Right lobe of liver (tissue), 6 donors: ENCODE measurements around the gene GMPS. TPM values are rescaled to one million over a fixed set of nuclear protein-coding genes. Genes with fewer than 3 reads are reported as not detected.

ENCODE experiments used
- ATAC-seq, 4 donors: fragments of 200-7000 bp; cut with Tn5 transposase; one replicate each; pipeline ENCODE4 v1.9.1; 2020; ENCODE audit warnings: mild to moderate bottlenecking in 4 of 4, moderate library complexity in 4 of 4
- DNase-seq, 3 donors: peaks; one replicate each; pipeline ENCODE4 v3.0.0-alpha.2; 2020
- H3K27ac ChIP-seq, 3 donors: fragments of 200-600 bp; one replicate each; pipeline ENCODE4 v1.8.0; 2022
- H3K27me3 ChIP-seq, 2 donors: fragments of 200-600 bp; one replicate each; pipeline ENCODE4 v1.8.0; 2022
- H3K36me3 ChIP-seq, 4 donors: fragments of 200-600 bp; sonication (generic) in 1 of 4; one replicate each; pipeline versions ENCODE4 v1.5.1 to v1.8.0; 2017 to 2022; ENCODE audit warnings: control low read depth in 1 of 4
- H3K4me1 ChIP-seq, 4 donors: fragments of 200-600 bp; sonication (generic) in 1 of 4; one replicate each; pipeline versions ENCODE4 v1.5.1 to v1.8.0; 2017 to 2022; ENCODE audit warnings: control low read depth in 1 of 4
- H3K4me3 ChIP-seq, 3 donors: fragments of 200-600 bp; one replicate each; pipeline ENCODE4 v1.8.0; 2022
- H3K9me3 ChIP-seq, 4 donors: fragments of 200-600 bp; sonication (generic) in 1 of 4; one replicate each; pipeline versions ENCODE4 v1.5.1 to v1.8.0; 2017 to 2022; ENCODE audit warnings: control low read depth in 1 of 4
- CTCF ChIP-seq, 4 donors: fragments of 200-600 bp in 3 of 4; fragments of 450-650 bp in 1 of 4; IDR thresholded peaks; one replicate each; pipeline versions ENCODE4 v1.5.1 to v1.8.0; 2016 to 2022; ENCODE audit warnings: antibody characterized with exemption in 4 of 4, mild to moderate bottlenecking in 2 of 4
- POLR2A ChIP-seq: fragments of 450-650 bp; IDR thresholded peaks from one replicate; pipeline ENCODE4 v1.6.1; 2017; ENCODE audit warnings: antibody characterized with exemption, mild to moderate bottlenecking
- WGBS: methylation state at CpG from one replicate; pipeline ENCODE4 v1.1.6; 2018; ENCODE audit warnings: low coverage, low lambda C conversion rate; ENCODE audit not compliant: insufficient coverage; ENCODE audit errors: missing lambda C conversion rate; 5-methylcytosine and 5-hydroxymethylcytosine counted together
- intact Hi-C, 2 donors: fragments of 100-400 bp; cut with DNase I; formaldehyde crosslinking; loops; one replicate each; pipeline versions ENCODE4 v1.11.2 to v1.14.1; 2022
- total RNA-seq, 6 experiments: library from RNA; depleted of rRNA in 2 of 6; stranded (reverse); fragments of >200 nt in 2 of 6; fragmentation: NEBNext Ultra II Directional in 3 of 6; extraction: Animal tissue kit (Norgen Biotek cat#: 25700) in 3 of 6; gene quantifications; one replicate each; pipeline versions ENCODE4 v1.1.0 to v1.2.4, GENCODE V29; 2016 to 2023
- donor health status: DM: no; HTN: yes; CAD: no.
- donor health status: DM: no; HTN: no; CAD: no.
- donor health status: DM: no; HTN: no; CAD: no.
- donor health status: DM: no; HTN: yes; CAD: no.
- donor health status: DM: no; HTN: yes; CAD: no.

GMPS gene
- total RNA-seq, 6 experiments from 2014 or later, result 13.3 to 24.3 (median 20.4) TPM

DNA sequence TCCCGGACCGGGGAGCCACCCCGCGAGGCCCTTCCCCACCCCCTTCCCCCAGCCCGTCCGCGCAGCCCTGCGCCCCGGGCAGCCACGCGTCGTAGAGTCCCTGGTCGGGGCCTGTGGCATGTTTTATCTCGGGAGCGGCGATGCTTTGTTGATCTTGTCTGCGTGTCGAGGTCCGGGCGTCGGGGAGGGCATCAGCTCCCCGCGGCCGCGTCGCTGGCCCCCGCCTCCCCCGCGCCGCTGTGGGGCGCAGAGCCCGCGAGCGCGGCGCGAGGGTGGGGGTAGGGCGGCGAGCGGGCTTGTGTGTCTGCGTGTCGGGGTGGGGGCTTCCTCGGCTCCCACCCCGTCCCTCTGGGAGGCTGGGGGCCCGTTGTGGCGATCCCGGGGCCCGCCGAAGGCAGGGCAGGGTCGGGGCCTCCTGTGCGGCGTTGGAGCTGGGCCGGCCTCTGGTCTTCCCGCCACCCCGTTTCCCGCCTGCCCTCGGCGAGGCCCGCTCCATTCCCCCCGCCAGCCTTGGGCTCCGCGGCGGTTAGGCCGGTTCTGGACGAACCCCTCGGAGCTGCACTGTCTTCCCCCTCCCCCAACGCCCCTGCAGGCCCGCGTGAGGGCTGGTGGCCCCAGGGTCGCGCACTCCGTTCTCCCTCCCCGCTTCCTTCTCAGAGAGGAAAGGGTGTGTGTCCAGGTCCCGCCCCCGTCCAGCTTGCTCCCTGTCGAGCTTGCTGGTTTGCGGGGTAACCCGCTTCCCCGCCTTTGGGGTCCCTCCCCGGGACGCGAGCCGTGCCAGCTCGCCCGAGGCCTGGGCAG lies 695 bp downstream of the GMPS start:
- Histone ChIP-seq H3K4me1 (peaks cover 0 to 10% (median 5%) of the 10 kb centered on the region in 4 donors), H3K9me3 (no peaks in the 10 kb centered on the region), H3K27me3 (no peaks in the 10 kb centered on the region), H3K4me3 (peak overlapping the region; percentile 87 to 92 (median 90)), H3K27ac (peak overlapping the region; percentile 80 to 81 (median 81)), H3K36me3 (no peaks in the 10 kb centered on the region)
- ATAC-seq (peak; percentile 24 to 47 (median 33)), DNase-seq (peak; percentile 72 to 78 (median 72))
- TF ChIP-seq POLR2A, result no peak
- no peak for TF ChIP-seq CTCF (IDR thresholded peaks at IDR 0.05)
- intact Hi-C loops, result no loop called here
- no CpG with 5 or more reads among the region's 85 CpGs for WGBS

- Histone ChIP-seq H3K9me3 (no peaks in the 10 kb centered on the region), H3K27ac (peak overlapping the region; percentile 80 to 81 (median 81)), H3K4me1 (peaks cover 0 to 10% (median 5%) of the 10 kb centered on the region in 4 donors), H3K27me3 (no peaks in the 10 kb centered on the region), H3K36me3 (no peaks in the 10 kb centered on the region), H3K4me3 (peak overlapping the region; percentile 87 to 92 (median 90))
- intact Hi-C loops, result no loop called here
- no peak for TF ChIP-seq POLR2A
- no peak for TF ChIP-seq CTCF (IDR thresholded peaks at IDR 0.05)
- WGBS, result 0% methylated on average over 15 of the region's 19 CpGs
- DNase-seq (no peak), ATAC-seq (no peak)
Observed at GRCh38 chr3:155871746-155872158, 1.3 kb downstream of the GMPS start.

DNA sequence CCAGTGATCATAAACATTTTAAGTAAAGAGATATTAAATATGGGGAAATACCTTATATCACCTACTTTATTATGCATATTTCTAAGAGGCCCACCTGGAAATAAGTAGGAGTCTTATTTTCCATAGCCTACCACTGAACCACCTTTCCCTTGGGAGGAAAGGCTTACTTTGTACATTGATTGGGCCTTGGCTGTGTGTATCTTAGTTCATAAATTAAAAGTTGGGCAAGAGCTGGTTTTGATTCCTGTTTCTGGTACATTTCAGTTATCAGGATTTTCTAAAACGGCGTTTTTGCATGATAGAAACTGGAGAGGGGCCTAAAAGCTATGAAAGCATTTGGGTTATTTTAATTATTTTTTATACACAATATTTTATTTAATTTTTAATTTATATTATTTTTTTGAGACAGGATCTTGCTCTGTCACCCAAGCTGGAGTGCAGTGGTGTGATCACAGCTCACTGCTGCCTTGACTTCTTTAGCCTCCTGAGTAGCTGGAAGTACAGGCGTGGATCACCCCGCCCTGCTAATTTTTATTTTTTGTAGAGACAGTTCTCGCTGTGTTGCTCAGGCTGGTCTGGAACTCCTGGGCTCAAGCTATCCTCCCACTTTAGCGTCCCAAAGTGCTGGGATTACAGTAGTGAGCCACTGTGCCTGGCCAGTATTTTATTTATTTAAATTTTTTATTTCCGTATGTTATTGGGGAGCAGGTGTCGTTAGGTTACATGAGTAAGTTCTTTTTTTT lies 2.6 kb downstream of the GMPS start:
- WGBS, result 69% methylated on average over 6 of the region's 8 CpGs
- ATAC-seq (no peak), DNase-seq (no peak)
- Histone ChIP-seq H3K36me3 (no peaks in the 10 kb centered on the region), H3K27ac (no peak overlapping the region), H3K4me1 (peaks cover 0 to 10% (median 5%) of the 10 kb centered on the region in 4 donors), H3K4me3 (no peak overlapping the region), H3K27me3 (no peaks in the 10 kb centered on the region), H3K9me3 (no peaks in the 10 kb centered on the region)
- intact Hi-C loops, result no loop called here
- TF ChIP-seq POLR2A, result no peak
- TF ChIP-seq CTCF (IDR thresholded peaks at IDR 0.05), result no peak

GRCh38 chr3:155876037-155876436 lies 5.6 kb downstream of the GMPS start:
- Histone ChIP-seq H3K27ac (no peak overlapping the region), H3K36me3 (no peaks in the 10 kb centered on the region), H3K9me3 (no peaks in the 10 kb centered on the region), H3K4me3 (no peak overlapping the region), H3K27me3 (no peaks in the 10 kb centered on the region), H3K4me1 (peaks cover 0 to 9% (median 0%) of the 10 kb centered on the region in 4 donors)
- TF ChIP-seq POLR2A (no peak), CTCF (IDR thresholded peaks at IDR 0.05) (no peak)
- intact Hi-C loops, result no loop called here
- WGBS, result 68% methylated on average over 3 of the region's 3 CpGs
- ATAC-seq (no peak), DNase-seq (no peak)
